Measurements from ENCODE around the gene NTSR1. TPM values are rescaled to one million over a fixed set of nuclear protein-coding genes. Genes with fewer than 3 reads are reported as not detected.

The NTSR1 gene
- total RNA-seq, 1 experiment from 2014 or later, result 0.40 TPM

DNA sequence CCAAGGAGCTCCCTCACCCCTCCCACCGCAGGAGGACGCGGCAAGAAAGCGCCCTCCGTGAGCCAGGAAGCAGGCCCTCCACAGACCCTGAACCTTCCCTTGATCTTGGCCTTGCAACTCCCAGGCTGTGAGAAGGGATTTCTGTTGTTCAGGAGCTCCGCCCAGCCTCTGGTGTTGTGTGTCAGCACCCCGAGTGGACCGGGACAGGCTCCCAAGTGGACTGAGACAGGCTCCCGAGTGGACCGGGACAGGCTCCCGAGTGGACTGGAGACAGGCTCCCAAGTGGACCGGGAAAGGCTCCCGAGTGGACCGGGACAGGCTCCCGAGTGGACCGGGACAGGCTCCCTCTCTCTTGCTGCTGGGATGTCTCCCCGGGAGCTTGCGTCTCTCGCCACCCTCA lies 9.3 kb upstream of the NTSR1 start:
- no peaks in the 10 kb centered on the region for H3K36me3 ChIP-seq
- H3K4me3 ChIP-seq, result no peak overlapping the region
- DNase-seq, result no peak
- no peaks in the 10 kb centered on the region for H3K9me3 ChIP-seq
- H3K27me3 ChIP-seq, result no peaks in the 10 kb centered on the region

DNA sequence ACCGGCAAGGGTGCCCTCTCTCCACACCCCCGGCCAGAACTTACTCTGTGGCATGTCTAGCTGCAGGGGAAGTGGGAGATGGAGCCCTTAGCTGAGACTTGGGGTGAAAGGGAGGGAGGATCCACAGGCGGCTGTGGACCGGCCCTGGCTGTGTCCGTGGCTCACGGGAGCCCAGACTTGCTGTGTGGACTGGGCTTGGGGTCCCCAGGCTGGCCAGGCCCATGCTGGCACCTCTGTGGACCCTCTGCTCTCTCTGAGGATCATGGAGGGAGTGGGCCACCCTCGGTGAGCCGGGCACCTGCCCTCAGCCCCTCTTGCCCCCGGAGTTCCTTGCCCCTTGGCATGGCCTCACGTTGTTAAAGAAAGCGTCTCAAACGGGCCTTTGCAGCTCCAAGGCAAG lies 8.9 kb upstream of the NTSR1 start:
- Histone ChIP-seq H3K36me3 (no peaks in the 10 kb centered on the region), H3K27me3 (no peaks in the 10 kb centered on the region)

GRCh38 chr20:62700261-62700930 lies 8.2 kb upstream of the NTSR1 start:
- DNase-seq, result no peak
- H3K4me3 ChIP-seq, result no peak overlapping the region
- H3K27me3 ChIP-seq, result no peaks in the 10 kb centered on the region
- no peaks in the 10 kb centered on the region for H3K9me3 ChIP-seq
- H3K36me3 ChIP-seq, result no peaks in the 10 kb centered on the region

More for the DNA sequence above, 8.9 kb upstream of the NTSR1 start:
- DNase-seq, result no peak
- no peak overlapping the region for H3K4me3 ChIP-seq
- no peaks in the 10 kb centered on the region for H3K9me3 ChIP-seq

- DNase-seq, result no peak
- no peaks in the 10 kb centered on the region for H3K9me3 ChIP-seq
Observed at GRCh38 chr20:62701161-62702012, 7.2 kb upstream of the NTSR1 start.

DNA sequence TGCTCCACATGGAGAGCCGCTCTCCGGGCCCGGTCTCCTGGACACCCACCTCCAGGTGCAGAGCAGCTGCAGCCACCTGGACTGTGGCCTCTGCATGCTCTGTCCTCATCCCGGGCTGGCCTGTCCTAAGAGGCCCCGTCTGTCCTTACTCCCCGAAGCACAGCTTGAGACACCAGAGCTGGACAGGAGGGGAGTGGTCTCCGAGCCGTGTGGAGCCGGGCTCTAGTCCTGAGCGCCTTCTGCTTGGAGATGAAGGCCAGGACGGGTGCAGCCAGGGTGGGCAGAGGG lies 6.7 kb upstream of the NTSR1 start:
- Histone ChIP-seq H3K36me3 (no peaks in the 10 kb centered on the region), H3K9me3 (no peaks in the 10 kb centered on the region), H3K27me3 (no peaks in the 10 kb centered on the region), H3K4me3 (no peak overlapping the region)
- DNase-seq, result no peak

More at GRCh38 chr20:62701161-62702012, 7.2 kb upstream of the NTSR1 start:
- no peak overlapping the region for H3K4me3 ChIP-seq
- H3K36me3 ChIP-seq, result no peaks in the 10 kb centered on the region
- H3K27me3 ChIP-seq, result no peaks in the 10 kb centered on the region

GRCh38 chr20:62702895-62703852 lies 5.5 kb upstream of the NTSR1 start:
- H3K9me3 ChIP-seq, result no peaks in the 10 kb centered on the region
- peak; percentile 94 for DNase-seq
- H3K4me3 ChIP-seq, result no peak overlapping the region
- H3K27me3 ChIP-seq, result peaks cover 1% of the 10 kb centered on the region
- H3K36me3 ChIP-seq, result no peaks in the 10 kb centered on the region

GRCh38 chr20:62703853-62704228 lies 4.8 kb upstream of the NTSR1 start:
- no peaks in the 10 kb centered on the region for H3K36me3 ChIP-seq
- H3K4me3 ChIP-seq, result no peak overlapping the region
- H3K9me3 ChIP-seq, result no peaks in the 10 kb centered on the region
- H3K27me3 ChIP-seq, result peaks cover 6% of the 10 kb centered on the region
- no peak for DNase-seq

DNA sequence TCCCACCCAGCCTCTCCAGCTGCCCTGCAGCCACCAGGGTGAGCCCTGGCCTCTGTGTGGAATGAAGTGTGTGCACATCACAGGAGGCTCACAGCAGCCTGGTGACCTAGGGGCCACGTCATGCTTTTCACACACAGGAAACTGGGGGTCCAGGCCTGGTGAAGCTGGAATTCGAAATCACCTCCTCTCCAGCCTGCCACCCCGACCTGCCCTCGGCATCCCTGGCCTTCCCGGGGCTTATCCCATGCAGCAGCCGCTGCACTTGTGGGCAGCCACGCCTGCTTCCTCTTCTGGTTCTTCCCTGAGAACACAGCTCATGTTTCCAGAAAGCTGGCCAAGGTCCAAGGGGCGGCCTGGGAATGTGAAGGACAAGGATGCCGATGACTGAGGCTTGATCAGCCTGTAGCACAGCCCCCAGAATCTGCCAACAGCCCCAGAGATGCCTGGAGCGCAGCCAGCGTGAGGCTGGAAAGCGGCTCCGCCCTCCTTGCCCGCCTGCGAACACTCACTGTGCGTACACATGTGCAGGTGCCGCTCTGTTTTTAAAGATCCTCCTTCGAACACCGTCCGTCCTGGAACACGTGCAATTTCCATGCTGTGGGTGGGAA lies 4.2 kb upstream of the NTSR1 start:
- Histone ChIP-seq H3K36me3 (no peaks in the 10 kb centered on the region), H3K4me3 (no peak overlapping the region), H3K27me3 (peaks cover 12% of the 10 kb centered on the region), H3K9me3 (no peaks in the 10 kb centered on the region)
- DNase-seq, result peak; percentile 98

DNA sequence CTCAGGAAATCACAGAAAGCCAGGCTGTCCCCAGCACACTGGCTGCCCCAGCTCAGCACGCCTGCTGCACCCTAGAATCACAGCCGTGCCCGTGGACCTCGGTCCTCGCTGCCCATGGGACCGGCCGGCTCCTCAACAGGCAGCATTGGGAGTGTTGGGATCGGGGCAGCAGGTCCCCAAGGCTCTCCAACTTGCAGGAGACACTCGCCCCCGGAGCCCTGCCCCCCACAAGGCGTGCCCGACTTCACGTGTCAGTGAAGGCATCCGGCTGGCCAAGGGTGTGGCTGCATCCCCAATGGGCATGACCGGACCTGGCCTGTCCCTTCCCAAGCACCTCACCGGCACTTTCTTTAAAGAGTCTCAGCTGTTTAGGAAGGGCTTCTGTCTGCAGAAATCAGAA lies 3.0 kb upstream of the NTSR1 start:
- DNase-seq, result no peak
- Histone ChIP-seq H3K36me3 (no peaks in the 10 kb centered on the region), H3K27me3 (peaks cover 19% of the 10 kb centered on the region), H3K9me3 (no peaks in the 10 kb centered on the region), H3K4me3 (no peak overlapping the region)

DNA sequence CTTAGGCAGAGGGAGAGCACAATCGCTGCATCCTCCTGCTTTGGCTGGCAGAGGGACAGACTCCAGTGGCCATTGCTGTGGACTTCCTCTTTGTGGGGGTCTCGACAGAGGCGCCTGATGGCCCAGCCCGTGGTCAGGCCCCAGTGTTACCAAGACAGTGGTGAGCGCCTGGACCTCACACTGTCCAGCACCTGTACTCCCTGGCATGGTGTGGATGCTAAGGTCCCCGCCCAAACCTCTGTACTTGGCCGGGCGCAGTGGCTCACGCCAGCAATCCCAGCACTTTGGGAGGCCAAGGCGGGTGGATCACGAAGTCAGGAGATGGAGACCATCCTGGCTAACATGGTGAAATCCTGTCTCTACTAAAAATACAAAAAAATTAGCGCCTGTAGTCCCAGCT lies 2.3 kb upstream of the NTSR1 start:
- Histone ChIP-seq H3K4me3 (no peak overlapping the region), H3K9me3 (no peaks in the 10 kb centered on the region), H3K27me3 (peaks cover 19% of the 10 kb centered on the region), H3K36me3 (no peaks in the 10 kb centered on the region)
- DNase-seq, result no peak

DNA sequence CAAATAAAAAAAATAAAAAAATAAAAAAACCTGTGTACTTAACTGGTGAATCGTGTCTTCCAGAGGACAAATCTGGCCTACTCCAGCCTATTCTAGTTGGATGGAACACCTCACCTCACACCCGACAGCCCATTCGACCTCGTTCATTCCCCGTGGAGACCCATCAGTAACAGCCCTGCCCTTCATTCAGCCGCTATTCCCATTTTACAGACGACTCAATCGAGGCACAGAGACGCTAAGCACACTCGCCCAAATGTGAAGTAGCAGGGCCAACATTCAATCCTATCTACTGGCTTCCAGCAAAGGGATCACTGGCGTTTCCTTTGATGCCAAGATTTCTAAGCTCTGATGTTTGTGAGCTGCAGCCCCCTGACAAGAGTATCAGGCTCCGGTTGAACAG lies 1.8 kb upstream of the NTSR1 start:
- Histone ChIP-seq H3K36me3 (no peaks in the 10 kb centered on the region), H3K9me3 (no peaks in the 10 kb centered on the region), H3K4me3 (no peak overlapping the region), H3K27me3 (peaks cover 19% of the 10 kb centered on the region)
- no peak for DNase-seq

DNA sequence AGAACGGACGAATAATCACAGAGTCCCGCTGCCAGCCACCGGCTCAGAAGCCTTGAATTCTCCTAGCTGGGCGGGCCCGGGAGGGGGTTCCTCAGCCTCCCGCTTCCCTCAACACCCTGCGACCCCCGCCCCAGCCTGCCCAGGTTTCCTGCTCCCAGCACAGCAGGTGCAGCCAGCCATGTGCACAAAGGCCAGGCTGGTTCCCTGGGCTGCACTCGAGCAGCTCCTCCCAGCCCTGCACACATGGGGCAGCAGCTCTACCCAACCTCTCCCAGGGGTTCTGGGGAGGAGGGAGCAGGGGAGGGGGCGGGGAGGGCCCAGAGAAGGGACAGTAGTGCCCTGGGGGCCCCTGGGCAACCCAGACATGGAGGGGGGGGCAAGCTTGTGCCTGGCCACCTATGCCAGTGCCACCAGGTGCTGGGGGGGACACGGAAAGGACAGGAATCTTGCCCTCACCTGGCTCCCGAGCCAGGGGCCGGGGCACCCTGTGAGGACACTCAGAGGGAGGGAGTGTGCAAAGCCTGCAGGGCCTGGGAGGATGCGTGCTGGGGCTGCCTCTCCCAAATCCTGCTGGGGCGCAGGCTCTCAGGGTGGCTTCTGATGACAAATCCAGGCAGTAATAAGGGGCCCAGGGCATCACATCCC lies 1.2 kb upstream of the NTSR1 start:
- H3K36me3 ChIP-seq, result no peaks in the 10 kb centered on the region
- H3K9me3 ChIP-seq, result no peaks in the 10 kb centered on the region
- H3K4me3 ChIP-seq, result no peak overlapping the region
- H3K27me3 ChIP-seq, result peaks cover 19% of the 10 kb centered on the region
- no peak for DNase-seq

GRCh38 chr20:62707921-62708521 lies 615 bp upstream of the NTSR1 start:
- no peak overlapping the region for H3K4me3 ChIP-seq
- peak; percentile 29 for DNase-seq
- H3K9me3 ChIP-seq, result no peaks in the 10 kb centered on the region
- peaks cover 19% of the 10 kb centered on the region for H3K27me3 ChIP-seq
- no peaks in the 10 kb centered on the region for H3K36me3 ChIP-seq

DNA sequence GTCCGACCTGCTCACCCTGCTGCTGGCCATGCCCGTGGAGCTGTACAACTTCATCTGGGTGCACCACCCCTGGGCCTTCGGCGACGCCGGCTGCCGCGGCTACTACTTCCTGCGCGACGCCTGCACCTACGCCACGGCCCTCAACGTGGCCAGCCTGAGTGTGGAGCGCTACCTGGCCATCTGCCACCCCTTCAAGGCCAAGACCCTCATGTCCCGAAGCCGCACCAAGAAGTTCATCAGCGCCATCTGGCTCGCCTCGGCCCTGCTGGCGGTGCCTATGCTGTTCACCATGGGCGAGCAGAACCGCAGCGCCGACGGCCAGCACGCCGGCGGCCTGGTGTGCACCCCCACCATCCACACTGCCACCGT lies 885 bp downstream of the NTSR1 start:
- no peak overlapping the region for H3K4me3 ChIP-seq
- peaks cover 19% of the 10 kb centered on the region for H3K27me3 ChIP-seq
- no peaks in the 10 kb centered on the region for H3K9me3 ChIP-seq
- DNase-seq, result no peak
- no peaks in the 10 kb centered on the region for H3K36me3 ChIP-seq

- Histone ChIP-seq H3K9me3 (no peaks in the 10 kb centered on the region), H3K27me3 (peaks cover 19% of the 10 kb centered on the region), H3K36me3 (no peaks in the 10 kb centered on the region), H3K4me3 (no peak overlapping the region)
- DNase-seq, result no peak
Observed at GRCh38 chr20:62710221-62710885, 1.7 kb downstream of the NTSR1 start.
